NCI-H526 (cell line): ENCODE measurements around the gene DPP10.
"Not testable (repeated sequence)": the region's sequence is repeated elsewhere in the genome, so short reads cannot be mapped to it uniquely, and the experiment has no call there.

Experiments
- DNase-seq, 2 experiments: peaks; one replicate each; lab custom pipeline; 2025; lab: John Stamatoyannopoulos, UW

DPP10 gene

DNA sequence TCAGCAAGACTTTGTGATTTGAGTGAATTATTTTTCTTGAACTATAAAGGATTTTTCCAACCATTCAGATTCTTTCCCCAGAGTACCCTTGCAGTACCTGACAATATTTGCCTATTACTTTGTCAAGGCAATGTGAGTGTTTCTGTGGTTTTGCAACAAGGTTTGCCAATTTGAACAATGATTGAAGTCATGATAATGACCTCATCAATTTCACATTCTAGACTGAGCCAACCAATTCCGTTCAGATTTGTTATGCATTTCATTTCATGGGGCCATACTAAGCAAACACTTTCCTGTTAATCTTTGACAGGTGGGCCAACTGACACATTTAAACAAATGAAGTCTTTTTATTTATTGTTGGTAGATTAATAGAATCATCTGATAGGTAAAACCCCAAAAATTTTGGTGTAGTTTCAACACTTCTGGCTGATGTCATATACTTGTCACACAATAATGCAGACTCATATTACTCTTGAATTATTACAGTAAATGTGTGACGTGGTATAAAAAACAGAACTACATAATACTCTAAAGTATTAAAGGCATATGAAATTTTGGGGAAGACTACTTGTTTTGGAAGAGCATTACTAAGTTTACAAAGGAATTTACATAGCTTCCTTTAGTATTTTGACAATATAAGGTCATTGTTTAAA lies 526.4 kb downstream of the DPP10 start:
- DNase-seq, result peak in 1 of 2 experiments; percentile 7

GRCh38 chr2:115004321-115004720 lies 561.9 kb downstream of the DPP10 start:
- not testable (repeated sequence) for DNase-seq

GRCh38 chr2:115011721-115012120 lies 569.3 kb downstream of the DPP10 start:
- DNase-seq, result no peak

DNA sequence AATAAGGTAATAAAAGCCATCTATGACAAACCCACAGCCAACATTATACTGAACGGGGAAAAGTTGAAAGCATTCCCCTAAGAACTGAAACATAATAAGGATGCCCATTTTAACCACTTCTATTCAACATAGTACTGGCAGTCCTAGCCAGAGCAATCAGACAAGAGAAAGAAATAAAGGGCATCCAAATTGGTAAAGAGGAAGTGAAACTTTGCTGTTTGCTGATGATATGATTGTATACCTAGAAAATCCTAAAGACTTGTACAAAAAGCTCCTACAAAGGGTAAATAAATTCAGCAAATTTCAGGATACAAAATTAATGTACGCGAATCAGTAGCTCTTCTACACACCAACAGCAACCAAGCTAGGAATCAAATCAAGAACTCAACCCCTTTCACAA lies 579.6 kb downstream of the DPP10 start:
- DNase-seq, result not testable (repeated sequence)

DNA sequence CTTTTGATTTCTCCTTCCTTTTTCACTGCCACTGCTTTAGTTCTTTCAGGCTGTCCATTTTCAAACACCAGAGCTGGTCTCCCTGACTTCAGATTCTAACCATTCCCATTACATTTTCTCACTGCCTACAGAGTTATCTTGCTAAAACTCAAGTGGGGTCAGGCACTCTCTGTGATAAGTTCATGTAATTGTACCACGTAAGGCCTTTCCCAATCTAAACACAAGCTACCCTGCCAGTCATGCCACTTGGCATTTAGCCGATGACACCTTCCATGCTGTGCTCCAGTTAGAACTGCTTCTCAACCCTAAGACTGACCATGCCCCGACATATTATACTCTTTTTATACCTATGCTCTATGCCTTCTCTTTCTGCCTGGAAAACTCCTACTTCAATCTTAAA lies 592.4 kb downstream of the DPP10 start:
- no peak for DNase-seq

- no peak for DNase-seq
These were observed 594.4 kb downstream of the DPP10 start for GRCh38 chr2:115036818-115037217.

- DNase-seq, result no peak
These were observed 615.0 kb downstream of the DPP10 start for GRCh38 chr2:115057473-115057872.

GRCh38 chr2:115070002-115070401 lies 627.6 kb downstream of the DPP10 start:
- DNase-seq, result peak; percentile 1 to 8

DNA sequence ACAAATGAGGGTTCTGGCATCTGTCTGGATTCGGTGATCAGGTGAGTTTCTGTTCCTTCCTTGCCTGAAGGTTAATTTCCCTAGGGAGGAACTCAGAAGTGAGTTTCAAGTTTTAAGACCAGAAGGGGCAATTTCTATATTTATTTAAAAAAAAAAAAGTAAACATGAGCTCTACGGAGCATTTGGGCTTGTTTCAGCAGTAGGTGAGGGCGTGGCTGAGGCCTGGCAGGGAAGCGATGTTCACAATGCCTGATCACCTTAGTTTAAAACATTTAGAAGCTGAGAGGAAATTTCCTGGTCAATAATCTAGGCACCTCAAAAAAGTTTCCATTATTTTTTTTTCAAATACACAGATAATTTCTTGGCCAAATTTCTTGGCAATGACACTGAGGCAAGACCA lies 629.1 kb downstream of the DPP10 start:
- DNase-seq, result no peak

DNA sequence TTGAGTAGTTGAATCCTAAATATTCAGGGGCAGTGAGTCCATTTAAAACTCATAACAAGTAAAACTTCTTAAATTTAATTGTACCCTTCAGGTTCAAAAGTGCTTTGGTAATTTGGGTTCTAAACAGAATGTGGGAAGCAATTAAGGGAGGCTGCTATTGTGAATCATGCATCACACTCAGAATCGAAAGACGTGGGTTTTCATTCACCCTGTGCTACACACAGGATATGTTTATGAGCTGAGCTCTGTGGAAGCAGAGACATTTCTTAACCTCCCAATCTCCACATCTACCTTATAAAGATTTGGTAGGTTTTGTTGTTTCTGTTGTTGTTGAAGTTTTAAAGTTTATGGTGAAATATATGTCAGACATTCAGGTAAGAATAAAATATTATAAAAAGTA lies 633.4 kb downstream of the DPP10 start:
- no peak for DNase-seq

- DNase-seq, result no peak
These were observed 635.2 kb downstream of the DPP10 start for GRCh38 chr2:115077626-115078025.

GRCh38 chr2:115083225-115083624 lies 640.8 kb downstream of the DPP10 start:
- DNase-seq, result peak; percentile 39 to 66

DNA sequence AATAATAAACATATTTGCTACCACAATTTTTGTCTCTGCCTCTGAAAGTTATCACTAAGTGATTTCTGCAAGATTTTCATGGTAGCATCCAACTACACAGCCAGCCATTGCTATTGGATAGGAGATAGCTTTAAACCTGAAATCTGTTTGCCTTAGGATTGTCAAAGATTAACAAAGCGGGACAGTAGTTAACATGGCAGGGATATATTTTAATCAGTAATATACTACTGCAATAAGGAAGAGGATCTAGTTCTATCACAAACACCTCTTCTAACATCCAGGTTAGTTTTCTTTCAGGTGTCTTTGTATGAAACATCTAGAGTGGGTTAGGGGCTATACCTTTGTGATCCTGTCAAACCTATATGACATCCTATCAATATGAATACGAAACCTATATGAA lies 641.3 kb downstream of the DPP10 start:
- DNase-seq, result no peak

- DNase-seq, result no peak
These were observed 642.0 kb downstream of the DPP10 start for GRCh38 chr2:115084446-115084845.

DNA sequence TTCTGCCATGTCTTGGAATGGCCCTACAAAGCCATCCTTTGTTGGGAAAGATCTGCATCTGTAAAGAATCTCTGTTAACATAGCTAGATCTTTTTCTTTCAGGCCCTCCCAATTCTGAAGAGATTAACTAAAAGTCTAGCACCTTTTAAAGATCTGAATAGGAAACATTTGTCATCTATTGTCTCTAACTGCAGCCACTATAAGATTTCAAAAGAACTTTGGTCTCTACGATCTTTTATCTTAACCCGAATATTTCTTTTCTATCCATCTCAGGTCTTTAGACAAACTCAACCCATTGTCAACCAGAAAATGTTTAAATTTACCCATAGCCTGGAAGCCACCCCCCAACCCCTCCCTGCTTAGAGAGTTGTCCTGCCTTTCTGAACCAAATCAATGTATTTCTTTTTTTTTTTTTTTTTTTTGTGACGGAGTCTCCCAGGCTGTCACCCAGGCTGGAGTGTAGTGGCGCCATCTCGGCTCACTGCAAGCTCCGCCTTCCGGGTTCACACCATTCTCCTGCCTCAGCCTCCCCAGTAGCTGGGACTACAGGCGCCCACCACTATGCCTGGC lies 643.7 kb downstream of the DPP10 start:
- DNase-seq, result not testable (repeated sequence)

GRCh38 chr2:115094441-115094840 lies 652.0 kb downstream of the DPP10 start:
- DNase-seq, result no peak

DNA sequence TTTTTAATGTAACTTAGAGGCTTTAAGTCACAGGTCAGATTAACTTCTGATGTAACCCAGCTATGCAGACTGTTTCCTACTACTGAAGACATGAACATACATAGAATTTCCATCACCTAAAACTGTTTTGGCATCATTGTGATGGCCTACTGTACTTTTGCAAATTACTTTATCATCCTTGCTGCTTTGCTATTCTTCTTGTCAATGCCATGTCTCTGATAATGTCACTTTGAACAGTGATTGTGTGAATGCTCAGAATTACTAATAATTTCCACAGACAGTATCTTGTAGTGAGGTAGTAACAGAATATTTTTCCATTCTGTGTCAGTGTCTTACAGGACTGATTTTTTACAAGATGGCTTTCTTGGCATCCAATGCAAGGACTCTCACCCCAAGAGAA lies 663.5 kb downstream of the DPP10 start:
- no peak for DNase-seq

DNA sequence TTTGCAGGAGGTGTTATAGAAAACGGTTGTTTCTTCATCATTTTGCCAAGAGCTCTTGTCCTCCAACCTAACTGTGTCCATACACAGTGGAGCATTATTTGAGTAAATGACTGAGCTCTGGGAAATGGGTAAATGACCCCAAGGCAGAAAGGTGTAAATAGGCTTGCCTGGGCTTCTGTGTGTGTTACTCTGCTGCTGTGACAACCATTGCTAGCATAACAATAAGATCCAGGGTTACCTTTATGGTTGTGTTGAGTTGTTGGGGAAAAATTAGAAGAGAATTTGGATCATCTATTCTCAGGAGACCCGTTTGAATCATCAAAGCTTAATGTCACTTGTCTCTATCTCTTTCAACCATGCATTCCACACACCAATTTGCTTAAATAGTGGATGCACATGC lies 672.7 kb downstream of the DPP10 start:
- no peak for DNase-seq

DNA sequence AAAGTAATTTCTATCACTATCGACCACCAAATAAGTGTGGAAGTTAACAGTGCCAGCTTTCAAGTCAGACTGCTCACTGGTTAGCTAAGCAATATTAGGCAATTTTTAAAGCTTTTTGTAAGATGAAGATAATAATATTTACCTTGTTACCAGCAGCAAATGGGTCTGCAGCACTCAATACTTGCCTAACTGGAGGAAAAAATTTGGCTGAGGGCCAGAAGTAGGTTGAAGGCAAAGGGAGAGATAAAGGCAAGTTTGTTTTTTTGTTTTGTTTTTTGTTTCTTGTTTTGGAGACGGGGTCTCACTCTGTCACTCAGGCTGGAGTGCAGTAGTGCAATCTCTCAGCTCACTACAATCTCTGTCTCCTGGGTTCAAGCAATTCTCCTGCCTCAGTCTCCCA lies 675.9 kb downstream of the DPP10 start:
- no peak for DNase-seq

- no peak for DNase-seq
These were observed 676.6 kb downstream of the DPP10 start for GRCh38 chr2:115119086-115119485.

DNA sequence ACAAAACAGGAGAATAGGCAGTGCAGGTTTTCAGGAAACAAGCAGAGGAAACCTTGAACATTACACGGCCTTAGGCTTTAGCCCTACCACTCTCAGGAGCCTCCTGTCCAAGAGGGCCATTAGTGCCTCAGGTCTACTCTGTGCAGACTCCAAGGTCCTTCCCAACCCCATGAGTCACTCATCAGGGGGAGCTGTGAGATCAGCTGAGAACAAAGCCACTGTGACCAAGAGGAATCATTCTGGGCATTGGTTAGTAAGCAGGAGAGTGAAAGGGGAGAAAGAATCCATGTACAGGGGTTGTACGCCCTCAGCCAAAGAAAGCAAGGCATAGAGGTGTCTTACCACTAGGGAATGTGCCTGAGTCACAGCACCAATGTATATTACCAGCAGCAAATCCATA lies 680.3 kb downstream of the DPP10 start:
- no peak for DNase-seq

DNA sequence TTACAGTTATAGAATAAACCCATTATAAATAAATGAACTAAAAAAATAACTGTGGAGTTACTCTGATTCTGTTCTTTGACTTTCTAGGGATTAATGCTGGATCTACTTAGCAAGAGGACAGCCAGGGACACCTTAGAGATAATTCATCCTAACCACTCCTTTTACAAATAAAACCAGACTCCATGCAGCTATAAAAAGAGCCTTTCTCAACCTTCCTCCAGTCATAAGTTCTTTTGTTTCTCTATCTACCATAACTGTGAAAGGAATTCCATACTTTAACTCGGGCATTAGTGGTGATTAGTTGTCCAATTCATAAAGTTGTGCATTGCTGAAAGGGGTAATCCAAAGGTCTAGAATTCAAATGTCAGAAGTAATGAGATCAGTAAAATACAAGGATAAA lies 682.4 kb downstream of the DPP10 start:
- no peak for DNase-seq

DNA sequence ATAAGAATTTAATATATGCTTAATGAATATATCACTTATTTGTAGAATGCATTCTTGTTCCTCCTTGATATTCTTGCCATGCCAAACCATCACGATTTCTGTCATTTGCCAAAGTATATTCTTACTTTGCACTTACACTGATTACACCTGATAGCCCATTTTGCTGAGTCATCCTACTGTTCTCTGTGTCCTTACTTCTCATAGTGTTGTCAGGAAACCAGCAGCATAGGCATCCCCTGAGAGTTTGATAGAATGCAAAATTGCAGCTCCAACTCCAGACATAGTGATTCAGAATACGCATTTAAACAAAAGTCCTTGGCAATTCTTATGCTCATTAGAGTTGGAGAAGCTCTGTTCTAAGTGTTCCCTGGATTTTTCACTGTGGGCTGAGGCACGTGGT lies 687.1 kb downstream of the DPP10 start:
- no peak for DNase-seq

GRCh38 chr2:115160531-115161080 lies 718.2 kb downstream of the DPP10 start:
- DNase-seq, result no peak
